Neutrophil (primary cell): Measurements from ENCODE around the gene MT2A.

Source experiments
- H3K27ac ChIP-seq: fragments of 200-600 bp; sonication (generic); 2 replicates; pipeline ENCODE4 v1.5.1; 2016; ENCODE audit warnings: mild to moderate bottlenecking, moderate library complexity
- H3K27me3 ChIP-seq: fragments of 200-600 bp; sonication (generic); 2 replicates; pipeline ENCODE4 v1.6.0; 2016; ENCODE audit warnings: mild to moderate bottlenecking
- H3K36me3 ChIP-seq: fragments of 200-600 bp; sonication (generic); 2 replicates; pipeline ENCODE4 v1.5.1; 2017
- H3K4me1 ChIP-seq, 2 experiments: fragments of 200-600 bp in 1 of 2; sonication (generic) in 1 of 2; 1 replicate in 1 of 2; 2 replicates in 1 of 2; pipeline versions ENCODE4 v1.5.1 to v1.6.1; 2013 to 2016; ENCODE audit warnings: low read depth in 1 of 2, low read length in 1 of 2, mild to moderate bottlenecking in 1 of 2, moderate library complexity in 1 of 2; ENCODE audit not compliant: control insufficient read depth in 1 of 2, insufficient read depth in 1 of 2
- H3K4me3 ChIP-seq, 2 experiments: fragments of 200-600 bp in 1 of 2; sonication (generic) in 1 of 2; 1 replicate in 1 of 2; 2 replicates in 1 of 2; pipeline ENCODE4 v1.5.1; 2013 to 2016; ENCODE audit warnings: low read depth in 1 of 2, low read length in 1 of 2, mild to moderate bottlenecking in 1 of 2, moderate library complexity in 1 of 2
- H3K9me3 ChIP-seq: fragments of 200-600 bp; sonication (generic); 2 replicates; pipeline ENCODE4 v1.5.1; 2016
- CTCF ChIP-seq: fragments of 200-600 bp; sonication (generic); IDR thresholded peaks from 2 replicates; pipeline ENCODE4 v1.5.1; 2016; ENCODE audit warnings: antibody characterized with exemption

MT2A gene

GRCh38 chr16:56623637-56624036, 15.3 kb downstream of the MT2A start:
- no peak for TF ChIP-seq CTCF
- no peak overlapping the region for H3K27ac ChIP-seq
- no peak overlapping the region for H3K4me3 ChIP-seq
- no peaks in the 10 kb centered on the region for H3K36me3 ChIP-seq
- peaks cover 99% of the 10 kb centered on the region for H3K27me3 ChIP-seq
- H3K9me3 ChIP-seq, result no peaks in the 10 kb centered on the region
- H3K4me1 ChIP-seq, result no peaks in the 10 kb centered on the region

- Histone ChIP-seq H3K27me3 (peaks cover 99% of the 10 kb centered on the region), H3K4me3 (no peak within 1 kb of the TSS), H3K27ac (no peak within 1 kb of the TSS), H3K4me1 (no peaks in the 10 kb centered on the region), H3K36me3 (no peaks in the 10 kb centered on the region), H3K9me3 (no peaks in the 10 kb centered on the region)
- TF ChIP-seq CTCF, result no peak
Measured at GRCh38 chr16:56625140-56625942, 17.0 kb downstream of the MT2A start, which contains the start of gene MT1E. Gene MT1E, plus strand, starts transcription at chr16:56625781. Its CDS starts 71 bp downstream, at chr16:56625852.

GRCh38 chr16:56625943-56626654, 17.7 kb downstream of the MT2A start:
- Histone ChIP-seq H3K27ac (no peak overlapping the region), H3K4me1 (no peaks in the 10 kb centered on the region), H3K4me3 (no peak overlapping the region), H3K36me3 (no peaks in the 10 kb centered on the region), H3K27me3 (peaks cover 99% of the 10 kb centered on the region), H3K9me3 (no peaks in the 10 kb centered on the region)
- no peak for TF ChIP-seq CTCF

- Histone ChIP-seq H3K36me3 (no peaks in the 10 kb centered on the region), H3K27ac (no peak overlapping the region), H3K9me3 (no peaks in the 10 kb centered on the region), H3K27me3 (peaks cover 100% of the 10 kb centered on the region), H3K4me3 (no peak overlapping the region), H3K4me1 (no peaks in the 10 kb centered on the region)
- TF ChIP-seq CTCF, result no peak
Measured at GRCh38 chr16:56626685-56627084, 18.3 kb downstream of the MT2A start.

- Histone ChIP-seq H3K36me3 (no peaks in the 10 kb centered on the region), H3K4me1 (no peaks in the 10 kb centered on the region), H3K4me3 (no peak overlapping the region), H3K27ac (no peak overlapping the region), H3K9me3 (no peaks in the 10 kb centered on the region), H3K27me3 (peaks cover 100% of the 10 kb centered on the region)
- TF ChIP-seq CTCF, result no peak
Measured at GRCh38 chr16:56628486-56629350, 20.3 kb downstream of the MT2A start.
